Measurements from ENCODE around the gene PELO.

- no peak for TF ChIP-seq CTCF (IDR thresholded peaks at IDR 0.05; ENCODE audit: extremely low read depth in 1 of 2, insufficient read depth in 1 of 2, low read depth in 1 of 2, low read length in 2 of 2)
- TF ChIP-seq POLR2AphosphoS5 (IDR thresholded peaks at IDR 0.05; ENCODE audit: insufficient read depth, low read depth, low read length) = no peak
- no peak for TF ChIP-seq POLR2A (IDR thresholded peaks at IDR 0.05; ENCODE audit: low read depth, low read length)
- no peak for TF ChIP-seq MAX (IDR thresholded peaks at IDR 0.05; ENCODE audit: insufficient read depth, insufficient read length)
- no peak for TF ChIP-seq EZH2 (IDR thresholded peaks at IDR 0.05; ENCODE audit: borderline replicate concordance, low read depth, low read length, severe bottlenecking)
- no peak for TF ChIP-seq JUN (IDR thresholded peaks at IDR 0.05; ENCODE audit: borderline replicate concordance, insufficient read depth, insufficient read length, low read depth)
- no peak for TF ChIP-seq GATA2 (IDR thresholded peaks at IDR 0.05; ENCODE audit: insufficient read depth, insufficient read length, low read depth, low read length)
These were observed 41.2 kb upstream of the PELO start for GRCh38 chr5:52746539-52746938.

Data from endothelial cell of umbilical vein (primary cell).